ENCODE results near the gene STRBP.

DNA sequence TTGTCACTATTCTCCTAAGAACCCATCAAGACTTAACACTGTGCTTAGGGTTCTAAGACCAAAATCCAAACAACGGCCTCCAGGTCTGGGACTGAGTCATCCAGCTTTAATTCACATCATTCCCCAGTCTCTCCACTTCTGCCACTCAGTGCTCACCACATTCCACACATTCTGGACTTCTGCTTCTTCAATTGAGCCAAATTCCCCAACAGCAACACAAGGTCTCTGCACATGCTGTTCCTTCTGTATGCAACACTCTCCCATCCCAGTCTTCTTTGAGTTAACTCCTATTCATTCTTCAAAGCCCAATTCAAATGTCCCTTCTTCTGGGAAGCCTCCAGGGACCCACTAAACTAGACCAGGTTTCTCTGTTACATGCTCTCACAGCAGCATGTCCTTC is 137.1 kb downstream of the STRBP start:
- TF ChIP-seq, protein P1, sequence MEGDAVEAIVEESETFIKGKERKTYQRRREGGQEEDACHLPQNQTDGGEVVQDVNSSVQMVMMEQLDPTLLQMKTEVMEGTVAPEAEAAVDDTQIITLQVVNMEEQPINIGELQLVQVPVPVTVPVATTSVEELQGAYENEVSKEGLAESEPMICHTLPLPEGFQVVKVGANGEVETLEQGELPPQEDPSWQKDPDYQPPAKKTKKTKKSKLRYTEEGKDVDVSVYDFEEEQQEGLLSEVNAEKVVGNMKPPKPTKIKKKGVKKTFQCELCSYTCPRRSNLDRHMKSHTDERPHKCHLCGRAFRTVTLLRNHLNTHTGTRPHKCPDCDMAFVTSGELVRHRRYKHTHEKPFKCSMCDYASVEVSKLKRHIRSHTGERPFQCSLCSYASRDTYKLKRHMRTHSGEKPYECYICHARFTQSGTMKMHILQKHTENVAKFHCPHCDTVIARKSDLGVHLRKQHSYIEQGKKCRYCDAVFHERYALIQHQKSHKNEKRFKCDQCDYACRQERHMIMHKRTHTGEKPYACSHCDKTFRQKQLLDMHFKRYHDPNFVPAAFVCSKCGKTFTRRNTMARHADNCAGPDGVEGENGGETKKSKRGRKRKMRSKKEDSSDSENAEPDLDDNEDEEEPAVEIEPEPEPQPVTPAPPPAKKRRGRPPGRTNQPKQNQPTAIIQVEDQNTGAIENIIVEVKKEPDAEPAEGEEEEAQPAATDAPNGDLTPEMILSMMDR (IDR thresholded peaks at IDR 0.05), result no peak
- no peak for TF ChIP-seq POLR2AphosphoS5 (IDR thresholded peaks at IDR 0.05; ENCODE audit: insufficient read depth in 1 of 2, low read depth in 1 of 2)
